AG08395 (cell line): ENCODE measurements around the gene MSH6.
A peak's percentile ranks its signal among the peaks of the same experiment; 100 is the strongest.

Experiments
- DNase-seq: peaks from one replicate; pipeline ENCODE4 v3.0.0; 2012; ENCODE audit warnings: mixed read lengths, low spot score

The MSH6 gene

DNA sequence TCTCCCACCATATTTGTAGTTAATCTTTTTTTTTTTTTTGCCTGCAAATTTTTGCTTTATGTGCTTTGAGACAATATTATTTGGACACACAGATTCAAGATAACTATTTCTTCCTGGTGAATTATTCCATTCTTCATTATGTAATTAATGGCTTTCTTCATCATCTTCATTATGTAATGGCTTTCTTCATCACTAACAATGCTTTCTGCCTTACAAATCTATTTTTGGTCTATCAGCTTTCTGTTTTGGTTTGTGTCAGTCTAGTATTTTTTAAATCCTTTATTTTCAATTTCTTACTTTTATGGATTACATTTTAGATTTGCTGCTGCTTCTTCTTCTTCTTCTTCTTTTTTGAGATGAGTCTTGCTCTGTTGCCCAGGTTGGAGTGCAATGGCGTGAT, 60.5 kb downstream of the MSH6 start:
- no peak for DNase-seq

GRCh38 chr2:47844162-47844561, 61.2 kb downstream of the MSH6 start:
- DNase-seq: no peak

- DNase-seq: no peak
Observed at GRCh38 chr2:47849368-47849767, 66.4 kb downstream of the MSH6 start.

GRCh38 chr2:47850198-47850597, 67.3 kb downstream of the MSH6 start:
- DNase-seq: no peak

- peak; percentile 43 for DNase-seq
Observed at GRCh38 chr2:47853067-47853777, 70.3 kb downstream of the MSH6 start.
